NB4 (cell line): ENCODE measurements around the gene DNAH14.

Experiments used
- DNase-seq: peaks from one replicate; pipeline ENCODE4 v3.0.0; 2010; ENCODE audit warnings: low read depth
- H3K4me3 ChIP-seq: one replicate; pipeline ENCODE4 v1.5.1; 2011; ENCODE audit warnings: mild to moderate bottlenecking, low read depth, low read length, moderate library complexity
- MYC ChIP-seq: IDR thresholded peaks from 2 replicates; pipeline ENCODE4 v1.6.1; 2011; ENCODE audit warnings: low read depth, low read length
- POLR2A ChIP-seq: IDR thresholded peaks from 2 replicates; pipeline ENCODE4 v1.6.1; 2011; ENCODE audit warnings: mild to moderate bottlenecking; ENCODE audit not compliant: insufficient read length; ENCODE audit errors: extremely low read depth
- TF ChIP-seq, protein P1 (sequence below): IDR thresholded peaks from 2 replicates; pipeline ENCODE4 v1.6.1; 2011; ENCODE audit warnings: low read depth, low read length
- TF ChIP-seq, protein P2 (sequence below): IDR thresholded peaks from one replicate; pipeline ENCODE4 v1.5.1; 2012; ENCODE audit warnings: low read depth, low read length

The DNAH14 gene

DNA sequence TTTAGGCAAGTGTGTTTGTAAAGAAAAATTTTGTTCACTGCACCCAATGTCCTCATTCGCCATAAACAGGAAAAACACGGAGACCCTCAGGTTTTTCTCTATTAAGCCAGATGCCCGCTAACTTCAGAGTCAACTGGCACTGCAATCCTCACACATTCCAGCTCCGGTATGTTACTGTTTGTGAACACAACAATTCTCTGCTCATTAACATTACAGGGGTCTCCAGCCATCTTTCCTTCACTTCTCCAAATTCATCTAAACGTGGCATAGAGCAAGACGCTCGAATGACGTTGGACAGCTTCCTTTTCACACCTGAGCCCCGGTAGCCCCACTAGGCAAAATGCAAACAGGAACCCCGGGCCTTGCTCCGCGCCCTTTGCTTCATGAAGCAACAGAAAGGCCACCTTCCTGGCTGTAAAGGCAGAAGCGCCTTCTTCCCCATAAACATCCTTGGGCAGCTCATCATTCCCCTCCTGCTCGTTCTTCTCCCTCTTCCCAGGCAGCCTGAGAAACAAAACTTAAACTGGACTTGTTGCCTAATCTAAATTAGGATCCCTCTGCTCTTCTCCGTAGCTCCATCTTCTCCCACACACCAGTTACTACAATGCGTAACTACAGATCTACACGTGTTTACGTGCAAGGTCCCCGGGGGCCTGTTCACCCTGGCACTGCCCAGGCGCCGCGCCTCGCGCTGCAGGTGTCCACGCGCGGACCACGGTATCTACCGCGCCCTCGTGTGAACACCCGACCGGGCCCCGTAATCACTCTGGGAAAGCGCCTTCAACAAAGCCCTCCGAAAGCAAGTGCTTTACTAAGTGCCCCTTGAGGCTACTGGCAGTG lies 497.1 kb downstream of the DNAH14 start:
- TF ChIP-seq POLR2A (no peak), MYC (peak; percentile 70)
- TF ChIP-seq, protein P1, sequence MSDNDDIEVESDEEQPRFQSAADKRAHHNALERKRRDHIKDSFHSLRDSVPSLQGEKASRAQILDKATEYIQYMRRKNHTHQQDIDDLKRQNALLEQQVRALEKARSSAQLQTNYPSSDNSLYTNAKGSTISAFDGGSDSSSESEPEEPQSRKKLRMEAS, result peak; percentile 83
- peak overlapping the region; percentile 96 for H3K4me3 ChIP-seq
- peak; percentile 70 for DNase-seq

DNA sequence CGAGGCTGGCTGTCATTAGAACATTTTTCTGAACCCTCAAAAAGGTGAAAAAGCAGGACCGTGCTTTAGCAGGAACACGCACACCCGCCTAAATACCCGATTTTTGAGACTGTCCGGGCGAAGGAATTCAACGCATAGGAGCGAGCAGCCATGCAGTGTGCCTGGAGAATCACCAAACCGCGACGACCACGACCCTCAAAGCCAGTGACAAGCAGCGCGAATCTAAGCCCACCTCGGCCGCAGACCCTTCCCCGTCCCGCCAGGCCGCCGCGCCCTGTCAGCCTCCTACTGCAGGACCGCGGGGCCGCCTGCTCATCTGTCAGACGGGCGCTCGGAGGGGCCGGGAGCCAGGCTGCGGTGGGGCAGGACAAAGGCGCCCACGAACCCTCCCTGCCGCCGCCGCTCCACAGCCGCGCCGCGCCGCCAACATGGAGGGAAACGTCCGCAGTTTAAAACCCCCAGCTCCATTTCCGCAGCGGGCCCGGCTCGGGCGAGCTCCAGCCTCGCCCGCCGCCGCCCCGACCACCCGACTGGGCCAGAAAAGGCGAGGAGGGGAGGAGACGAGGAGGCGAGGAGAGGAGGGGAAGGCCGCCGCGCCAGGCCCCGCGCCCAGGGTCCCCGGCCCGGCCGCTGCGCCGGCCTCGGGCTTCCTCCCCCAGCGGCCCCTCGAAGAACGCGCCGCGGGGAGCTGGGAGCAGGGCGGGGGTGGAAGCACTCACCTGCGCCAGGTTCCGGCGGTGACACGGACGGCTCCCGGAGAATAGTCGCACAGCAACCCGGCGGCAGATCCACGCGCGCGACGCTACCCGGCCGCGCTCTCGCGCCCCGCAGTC lies 498.0 kb downstream of the DNAH14 start, which contains the start of gene LBR:
LBR (minus strand) TSS at position 804 of the 833 bp plus-strand sequence. CDS start 3,963 bp downstream, outside the sequence.
- H3K4me3 ChIP-seq, result peak within 1 kb of the TSS; percentile 96
- TF ChIP-seq, protein P2, sequence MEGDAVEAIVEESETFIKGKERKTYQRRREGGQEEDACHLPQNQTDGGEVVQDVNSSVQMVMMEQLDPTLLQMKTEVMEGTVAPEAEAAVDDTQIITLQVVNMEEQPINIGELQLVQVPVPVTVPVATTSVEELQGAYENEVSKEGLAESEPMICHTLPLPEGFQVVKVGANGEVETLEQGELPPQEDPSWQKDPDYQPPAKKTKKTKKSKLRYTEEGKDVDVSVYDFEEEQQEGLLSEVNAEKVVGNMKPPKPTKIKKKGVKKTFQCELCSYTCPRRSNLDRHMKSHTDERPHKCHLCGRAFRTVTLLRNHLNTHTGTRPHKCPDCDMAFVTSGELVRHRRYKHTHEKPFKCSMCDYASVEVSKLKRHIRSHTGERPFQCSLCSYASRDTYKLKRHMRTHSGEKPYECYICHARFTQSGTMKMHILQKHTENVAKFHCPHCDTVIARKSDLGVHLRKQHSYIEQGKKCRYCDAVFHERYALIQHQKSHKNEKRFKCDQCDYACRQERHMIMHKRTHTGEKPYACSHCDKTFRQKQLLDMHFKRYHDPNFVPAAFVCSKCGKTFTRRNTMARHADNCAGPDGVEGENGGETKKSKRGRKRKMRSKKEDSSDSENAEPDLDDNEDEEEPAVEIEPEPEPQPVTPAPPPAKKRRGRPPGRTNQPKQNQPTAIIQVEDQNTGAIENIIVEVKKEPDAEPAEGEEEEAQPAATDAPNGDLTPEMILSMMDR, result no peak
- TF ChIP-seq POLR2A (peak; percentile 77), MYC (peak; percentile 48; the same call in 1 of the 2 replicates)
- TF ChIP-seq, protein P1, result no peak; the same call in 1 of the 2 replicates
- DNase-seq, result no peak

DNA sequence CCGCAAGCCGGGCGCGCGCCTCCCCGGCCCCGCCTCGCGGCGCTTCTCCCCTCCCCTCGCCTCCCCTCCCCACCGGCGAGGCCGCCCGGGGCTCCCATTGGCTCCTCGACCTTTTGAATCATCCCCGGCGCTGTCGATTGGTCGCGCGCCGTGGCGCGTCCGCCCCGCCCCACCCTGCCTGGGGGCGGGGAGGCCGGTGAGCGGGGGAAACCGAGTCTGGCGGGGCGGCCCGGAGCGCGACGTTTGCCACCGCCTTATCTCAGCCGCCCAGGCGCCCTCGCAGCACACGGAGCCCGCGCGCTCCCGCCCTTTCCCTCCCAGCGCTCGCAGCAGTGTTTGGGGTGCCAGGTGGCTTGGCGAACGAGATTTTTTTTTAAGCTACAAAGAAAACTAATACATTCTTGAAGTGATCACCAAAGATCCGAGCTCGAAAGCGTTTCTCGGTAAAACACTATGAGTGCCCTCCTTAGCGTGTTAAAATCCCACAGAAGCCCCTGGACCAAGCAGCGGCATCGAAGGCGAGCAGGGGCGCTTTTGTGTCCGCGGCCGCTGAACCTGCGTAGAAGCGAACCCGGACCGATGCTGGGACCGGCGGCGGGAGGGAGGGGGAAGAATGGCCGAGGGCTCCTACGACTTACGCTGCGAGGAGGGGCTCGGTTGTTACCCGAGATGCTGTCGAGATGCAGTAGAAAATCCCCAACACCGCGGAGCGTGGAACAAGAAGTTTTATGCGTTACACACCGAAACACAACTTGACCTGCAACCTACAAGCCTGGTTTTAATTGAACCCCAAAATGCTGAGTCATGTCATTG lies 498.8 kb downstream of the DNAH14 start:
- peak overlapping the region; percentile 96 for H3K4me3 ChIP-seq
- TF ChIP-seq, protein P2, result no peak
- peak; percentile 38; the same call in 1 of the 2 replicates for TF ChIP-seq MYC
- peak; percentile 22 for TF ChIP-seq POLR2A
- TF ChIP-seq, protein P1, result 0 out of 2 replicates have a peak, but pooled peaks have one; percentile 16
- DNase-seq, result peak; percentile 94

DNA sequence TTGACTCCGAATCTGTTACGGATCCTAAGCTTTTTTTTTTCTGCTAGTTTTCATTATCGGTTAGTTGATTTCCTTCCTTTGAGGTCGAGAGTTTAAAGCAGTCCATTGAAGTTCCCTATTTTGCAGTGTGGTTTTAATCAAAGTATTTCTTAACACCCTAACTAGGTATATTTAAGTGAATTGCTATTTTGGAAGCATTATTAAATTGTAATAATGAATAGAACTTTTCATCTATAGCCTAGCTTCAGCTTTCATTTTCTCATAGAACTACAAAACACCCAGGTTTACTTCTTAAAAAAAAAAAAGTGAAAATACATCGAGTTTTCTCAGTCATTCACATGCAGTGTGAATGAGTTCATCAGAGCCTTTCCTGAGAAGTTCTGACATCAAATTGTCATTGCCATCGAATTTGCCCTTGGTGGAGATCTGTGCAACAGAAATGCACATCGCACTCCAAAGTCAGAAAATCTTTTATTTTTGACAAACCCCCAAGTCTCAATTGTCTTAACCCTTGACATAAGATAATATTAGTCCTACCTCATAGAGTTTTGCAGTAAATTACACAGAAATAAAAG lies 499.5 kb downstream of the DNAH14 start:
- peak; percentile 89 for DNase-seq
- H3K4me3 ChIP-seq, result peak overlapping the region; percentile 73
- TF ChIP-seq MYC (no peak; the same call in 1 of the 2 replicates), POLR2A (no peak)
- TF ChIP-seq, protein P2, result no peak
- TF ChIP-seq, protein P1, result no peak

DNA sequence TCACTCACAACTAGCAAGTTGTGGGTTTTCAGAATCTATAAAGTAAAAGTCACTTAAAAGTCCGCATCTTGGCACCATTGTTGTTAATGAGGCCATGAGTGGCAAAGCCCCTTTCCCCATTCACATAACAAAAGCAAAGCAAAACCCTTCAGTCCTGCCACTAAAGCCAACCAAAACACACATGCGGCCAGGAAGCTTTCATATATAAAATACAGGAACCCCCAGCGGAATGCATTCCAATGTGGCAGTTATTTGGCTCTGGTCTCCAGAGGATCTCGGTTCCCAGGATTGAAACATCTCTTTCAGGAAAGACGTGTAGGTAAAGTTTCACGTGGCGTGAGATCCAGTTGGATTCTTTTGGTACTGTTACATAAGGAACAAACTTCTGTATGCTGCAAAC lies 500.8 kb downstream of the DNAH14 start:
- DNase-seq, result no peak

More for the DNA sequence above, 500.8 kb downstream of the DNAH14 start:
- TF ChIP-seq POLR2A, result no peak
- TF ChIP-seq MYC, result no peak
- TF ChIP-seq, protein P2, result no peak
- TF ChIP-seq, protein P1, result no peak
- H3K4me3 ChIP-seq, result no peak overlapping the region
